Measurements from ENCODE around the gene NEK3.

- TF ChIP-seq GATA2 (IDR thresholded peaks at IDR 0.05; ENCODE audit: low read depth, low read length): no peak
- TF ChIP-seq GATA3 (IDR thresholded peaks at IDR 0.05; ENCODE audit: low read depth, low read length): no peak
Measured at GRCh38 chr13:52159159-52159982, at the start of gene NEK3.

All from SH-SY5Y (cell line).